PC-9 (cell line): ENCODE results near the gene RAB25. TPM values are rescaled to one million over a fixed set of nuclear protein-coding genes. Genes with fewer than 3 reads are reported as not detected.
A peak's percentile ranks its signal among the peaks of the same experiment; 100 is the strongest.

ENCODE experiments used
- BruUV-seq: library from RNA; stranded (reverse); fragments of 400-500 nt; replicated peaks from 2 replicates; lab custom pipeline; 2021; lab: Mats Ljungman, UMichigan
- CTCF ChIA-PET: fragments of 300-600 bp; sonication (Branson Sonifier 250); formaldehyde crosslinking; loops from one replicate; lab custom pipeline; 2022; ENCODE audit warnings: antibody characterized with exemption; lab: Charles Lee
- POLR2A ChIA-PET: fragments of 300-600 bp; sonication (Branson Sonifier 250); formaldehyde crosslinking; loops from one replicate; lab custom pipeline; 2022; ENCODE audit warnings: antibody characterized with exemption; ENCODE audit not compliant: unreplicated experiment; lab: Charles Lee
- DNase-seq, 2 experiments: peaks; one replicate each; pipeline versions ENCODE4 v3.0.0 to v3.0.0-alpha.2; 2015 to 2022; ENCODE audit warnings: mixed read lengths in 1 of 2
- H2AFZ ChIP-seq: fragments of 200-600 bp; sonication (generic); 2 replicates; pipeline ENCODE4 v1.8.1; 2017; ENCODE audit warnings: antibody characterized with exemption
- H3F3A ChIP-seq: fragments of 200-600 bp; sonication (generic); 2 replicates; pipeline ENCODE4 v1.8.1; 2017; ENCODE audit warnings: antibody characterized with exemption, mild to moderate bottlenecking, low read depth; ENCODE audit not compliant: insufficient read depth
- H3K27ac ChIP-seq: fragments of 200-600 bp; sonication (generic); 2 replicates; pipeline ENCODE4 v1.6.1; 2016; ENCODE audit warnings: mixed run types
- H3K27me3 ChIP-seq: fragments of 200-600 bp; sonication (generic); 2 replicates; pipeline ENCODE4 v1.6.1; 2016; ENCODE audit warnings: low read depth, mixed run types; ENCODE audit not compliant: insufficient read depth
- H3K36me3 ChIP-seq: fragments of 200-600 bp; sonication (generic); 2 replicates; pipeline ENCODE4 v1.6.1; 2016; ENCODE audit warnings: low read depth, mixed run types
- H3K4me1 ChIP-seq: fragments of 200-600 bp; sonication (generic); replicated peaks from 2 replicates; pipeline ENCODE4 v1.6.1; 2016; ENCODE audit warnings: mixed run types; ENCODE audit not compliant: insufficient read depth
- H3K4me2 ChIP-seq: fragments of 200-600 bp; sonication (generic); 2 replicates; pipeline ENCODE4 v1.6.1; 2017; ENCODE audit warnings: mixed run types
- H3K4me3 ChIP-seq: fragments of 200-600 bp; sonication (generic); 2 replicates; pipeline ENCODE4 v1.6.1; 2016; ENCODE audit warnings: mixed run types
- H3K79me2 ChIP-seq: fragments of 200-600 bp; sonication (generic); 2 replicates; pipeline ENCODE4 v1.6.1; 2017; ENCODE audit warnings: low read depth, mixed run types
- H3K9me2 ChIP-seq: fragments of 200-600 bp; sonication (generic); 2 replicates; pipeline ENCODE4 v1.8.1; 2017; ENCODE audit warnings: mild to moderate bottlenecking; ENCODE audit not compliant: insufficient read depth
- H3K9me3 ChIP-seq: fragments of 200-600 bp; sonication (generic); 2 replicates; pipeline ENCODE4 v1.8.1; 2016; ENCODE audit warnings: low read depth; ENCODE audit not compliant: insufficient read depth
- H4K20me1 ChIP-seq: fragments of 200-600 bp; sonication (generic); 2 replicates; pipeline ENCODE4 v1.8.1; 2017; ENCODE audit not compliant: insufficient read depth
- EZH2 ChIP-seq: fragments of 200-600 bp; sonication (generic); IDR thresholded peaks from 2 replicates; pipeline ENCODE4 v1.8.0; 2017; ENCODE audit warnings: antibody characterized with exemption, low read depth
- intact Hi-C: fragments of 100-400 bp; cut with micrococcal nuclease; formaldehyde crosslinking; loops from one replicate; pipeline ENCODE4 v1.10.0; 2022; ENCODE audit not compliant: unreplicated experiment
- total RNA-seq: library from RNA; stranded (reverse); gene quantifications from 2 replicates; pipeline ENCODE4 v1.2.3, GENCODE V29; 2021
- TF ChIP-seq, protein P1 (sequence below): fragments of 200-600 bp; sonication (generic); conservative IDR thresholded peaks from 2 replicates; pipeline ENCODE4 v1.6.1; 2017; ENCODE audit warnings: mixed run types, antibody characterized with exemption, mild to moderate bottlenecking, moderate library complexity

The RAB25 gene
- total RNA-seq, 1 experiment from 2014 or later: 129 TPM

DNA sequence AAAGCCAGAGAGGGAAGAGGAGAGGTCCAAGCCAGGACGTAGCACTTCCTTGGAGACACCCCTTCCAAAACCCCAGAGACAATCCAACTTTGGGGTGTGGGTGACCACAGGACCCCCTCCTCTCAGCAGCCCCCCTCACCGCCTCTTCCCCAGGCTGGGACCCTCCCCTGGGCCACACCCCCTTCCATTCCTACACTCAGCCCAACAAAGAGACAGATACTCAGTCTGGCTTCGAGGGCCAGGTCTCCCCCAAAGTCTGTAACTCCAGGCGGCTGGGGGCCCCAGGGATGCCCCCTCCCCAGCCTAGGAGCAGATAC lies 19.9 kb downstream of the RAB25 start:
- CTCF ChIA-PET: interaction anchor here (0.6 kb wide), 1 partner anchor 13 kb away, joined by 11 read pairs; no protein-coding TSS in a partner anchor
- no peaks in the 10 kb centered on the region for H4K20me1 ChIP-seq
- no peak overlapping the region for H3K27ac ChIP-seq
- peaks cover 5% of the 10 kb centered on the region; the same call in 1 of the 2 replicates for H3K4me1 ChIP-seq
- TF ChIP-seq, protein P1, sequence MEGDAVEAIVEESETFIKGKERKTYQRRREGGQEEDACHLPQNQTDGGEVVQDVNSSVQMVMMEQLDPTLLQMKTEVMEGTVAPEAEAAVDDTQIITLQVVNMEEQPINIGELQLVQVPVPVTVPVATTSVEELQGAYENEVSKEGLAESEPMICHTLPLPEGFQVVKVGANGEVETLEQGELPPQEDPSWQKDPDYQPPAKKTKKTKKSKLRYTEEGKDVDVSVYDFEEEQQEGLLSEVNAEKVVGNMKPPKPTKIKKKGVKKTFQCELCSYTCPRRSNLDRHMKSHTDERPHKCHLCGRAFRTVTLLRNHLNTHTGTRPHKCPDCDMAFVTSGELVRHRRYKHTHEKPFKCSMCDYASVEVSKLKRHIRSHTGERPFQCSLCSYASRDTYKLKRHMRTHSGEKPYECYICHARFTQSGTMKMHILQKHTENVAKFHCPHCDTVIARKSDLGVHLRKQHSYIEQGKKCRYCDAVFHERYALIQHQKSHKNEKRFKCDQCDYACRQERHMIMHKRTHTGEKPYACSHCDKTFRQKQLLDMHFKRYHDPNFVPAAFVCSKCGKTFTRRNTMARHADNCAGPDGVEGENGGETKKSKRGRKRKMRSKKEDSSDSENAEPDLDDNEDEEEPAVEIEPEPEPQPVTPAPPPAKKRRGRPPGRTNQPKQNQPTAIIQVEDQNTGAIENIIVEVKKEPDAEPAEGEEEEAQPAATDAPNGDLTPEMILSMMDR: no peak
- no peak for TF ChIP-seq EZH2
- H3F3A ChIP-seq: peaks cover 26% of the 10 kb centered on the region; the same call in 1 of the 2 replicates
- no peaks in the 10 kb centered on the region for H3K36me3 ChIP-seq
- BruUV-seq: no TSS peak
- intact Hi-C loops: no loop called here
- POLR2A ChIA-PET: no interaction called here
- H2AFZ ChIP-seq: no peak overlapping the region
- no peaks in the 10 kb centered on the region for H3K79me2 ChIP-seq
- H3K27me3 ChIP-seq: no peaks in the 10 kb centered on the region
- DNase-seq: no peak
- no peak overlapping the region for H3K4me3 ChIP-seq
- H3K4me2 ChIP-seq: peak overlapping the region; percentile 55
- H3K9me2 ChIP-seq: no peaks in the 10 kb centered on the region
- H3K9me3 ChIP-seq: no peaks in the 10 kb centered on the region

DNA sequence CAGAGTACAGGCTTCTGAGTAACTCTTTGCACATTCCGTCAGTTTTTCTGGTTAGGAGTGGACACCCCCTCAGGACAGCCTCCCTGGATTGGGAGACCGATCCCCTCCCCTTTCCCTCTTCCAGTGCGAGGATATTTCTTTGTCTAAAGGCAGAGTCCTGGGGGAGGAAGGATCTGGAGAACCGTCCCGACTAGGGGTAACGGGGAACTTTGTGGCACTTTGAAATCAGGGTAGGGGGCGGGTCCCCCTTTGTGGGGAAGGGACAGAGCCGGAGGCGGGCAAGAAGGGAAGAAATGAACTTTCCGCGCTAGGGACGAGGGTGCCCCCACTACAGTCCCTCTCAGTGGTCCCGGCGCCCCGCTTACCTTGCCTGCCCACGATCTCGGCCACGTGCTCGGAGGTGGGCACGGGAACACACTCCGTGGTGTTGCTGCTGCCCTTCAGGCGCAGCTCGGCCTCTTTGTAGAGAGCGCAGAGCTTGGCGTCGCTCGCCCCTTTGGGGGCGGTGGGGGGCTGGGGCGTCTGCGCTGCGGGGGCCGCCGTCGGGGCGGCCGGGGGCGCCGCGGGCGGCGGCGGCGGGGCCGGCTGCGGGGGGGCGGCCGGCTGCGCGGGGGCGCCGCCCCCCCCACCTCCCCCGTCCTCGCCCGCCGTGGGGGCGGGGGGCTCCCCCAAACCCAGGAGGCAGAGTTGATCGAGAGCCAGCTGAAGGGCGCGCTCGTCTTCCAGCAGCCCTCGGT lies 20.4 kb downstream of the RAB25 start:
- no peak for DNase-seq

DNA sequence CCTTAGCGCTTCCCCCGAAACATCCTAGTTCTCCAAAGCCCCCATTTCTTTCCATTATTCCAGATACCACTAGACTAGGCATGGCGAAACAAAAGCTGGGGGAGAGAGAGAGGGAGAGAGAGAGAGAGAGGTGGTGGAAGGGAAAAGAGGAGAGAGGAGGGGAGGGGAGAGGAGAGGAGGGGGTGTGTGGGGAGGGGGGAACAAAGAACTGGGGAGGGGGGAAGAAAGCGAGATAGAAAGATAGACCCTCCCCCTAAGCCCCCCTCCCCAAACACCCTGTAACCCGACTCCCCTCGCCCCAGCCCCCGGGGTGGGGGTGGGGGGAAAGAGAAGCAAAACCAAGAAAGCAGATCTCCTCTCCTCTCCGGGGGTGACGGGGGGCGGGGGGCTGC lies 21.0 kb downstream of the RAB25 start:
- H2AFZ ChIP-seq: peak overlapping the region; percentile 96
- POLR2A ChIA-PET: interaction anchor here (0.6 kb wide), 1 partner anchor 1090 kb away, joined by 10 read pairs; no protein-coding TSS in a partner anchor

More for the DNA sequence above, 20.4 kb downstream of the RAB25 start:
- Histone ChIP-seq H3K4me1 (peaks cover 10% of the 10 kb centered on the region), H3K36me3 (no peaks in the 10 kb centered on the region), H4K20me1 (no peaks in the 10 kb centered on the region), H3K79me2 (no peaks in the 10 kb centered on the region), H3F3A (peaks cover 31% of the 10 kb centered on the region; the same call in 1 of the 2 replicates), H3K4me3 (peak overlapping the region; percentile 100; the same call in 1 of the 2 replicates), H2AFZ (no peak overlapping the region), H3K27me3 (no peaks in the 10 kb centered on the region), H3K9me3 (no peaks in the 10 kb centered on the region), H3K4me2 (peak overlapping the region; percentile 99), H3K27ac (no peak overlapping the region), H3K9me2 (no peaks in the 10 kb centered on the region)
- intact Hi-C loops: no loop called here
- ChIA-PET POLR2A (no interaction called here), CTCF (interaction anchor here (0.6 kb wide), 2 partner anchors 12 to 61 kb away, joined by 11 read pairs; no protein-coding TSS in a partner anchor)
- BruUV-seq: TSS peak; percentile 31
- TF ChIP-seq EZH2: no peak
- TF ChIP-seq, protein P1: no peak

More for the DNA sequence above, 21.0 kb downstream of the RAB25 start:
- Histone ChIP-seq H3K4me1 (peaks cover 16% of the 10 kb centered on the region), H3K9me3 (no peaks in the 10 kb centered on the region), H3K4me3 (peak overlapping the region; percentile 100), H3K36me3 (no peaks in the 10 kb centered on the region), H3F3A (peaks cover 31% of the 10 kb centered on the region; the same call in 1 of the 2 replicates), H3K4me2 (peak overlapping the region; percentile 99), H3K79me2 (no peaks in the 10 kb centered on the region), H3K27me3 (no peaks in the 10 kb centered on the region), H3K9me2 (no peaks in the 10 kb centered on the region), H3K27ac (no peak overlapping the region), H4K20me1 (no peaks in the 10 kb centered on the region)
- DNase-seq: no peak
- intact Hi-C loops: loop anchor here (2.0 kb wide), 1 partner anchor 21 kb away; the partner anchor contains the start of gene RAB25
- no peak for TF ChIP-seq EZH2
- TF ChIP-seq, protein P1: no peak
- no TSS peak for BruUV-seq
- CTCF ChIA-PET: interaction anchor here (0.6 kb wide), 3 partner anchors 19 to 224 kb away, joined by 3 to 11 read pairs (median 3); no protein-coding TSS in a partner anchor
